Aorta (tissue), 4 donors: ENCODE measurements around the gene PDZD8. TPM values are rescaled to one million over a fixed set of nuclear protein-coding genes. Genes with fewer than 3 reads are reported as not detected.

Experiments used
- polyA plus RNA-seq, 2 donors: library from polyadenylated mRNA; stranded (reverse); fragments of 200-250 nt; gene quantifications; one replicate each; pipeline ENCODE4 v1.2.3, GENCODE V29; 2013
- total RNA-seq, 2 donors: library from RNA; stranded (reverse); fragmentation: NEBNext Ultra II Directional; extraction: Animal tissue kit (Norgen Biotek cat#: 25700); gene quantifications; one replicate each; pipeline ENCODE4 v1.2.1, GENCODE V29; 2021
- donor health status: healthy with polysubstance abuse.
- donor health status: Bipolar disorder and iron deficiency.
- donor health status: DM: no; HTN: no; CAD: no.
- donor health status: DM: yes; HTN: yes; CAD: no.

The PDZD8 gene
- total and polyA plus RNA-seq, 4 donors, result 4.5 to 36.0 (median 20.4) TPM

Other genes starting within 250 kb of the PDZD8 start
- gene VAX1, start 237.2 kb downstream of the PDZD8 start, total RNA-seq, result not detected
- not detected for gene VAX1, start 237.2 kb downstream of the PDZD8 start, polyA plus RNA-seq
- not detected for gene KCNK18, start 178.0 kb downstream of the PDZD8 start, total RNA-seq
- not detected for gene KCNK18, start 178.0 kb downstream of the PDZD8 start, polyA plus RNA-seq
- 1 to 10 TPM in 1 of 2 donors, under 1 TPM in 1; 0.52 to 2.8 TPM for gene SLC18A2, start 134.3 kb downstream of the PDZD8 start, total RNA-seq
- under 1 TPM; 0.08 to 0.13 TPM for gene SLC18A2, start 134.3 kb downstream of the PDZD8 start, polyA plus RNA-seq
- 1 to 10 TPM; 1.5 to 1.6 TPM for gene EMX2, start 167.3 kb upstream of the PDZD8 start, total RNA-seq
- not detected for gene EMX2, start 167.3 kb upstream of the PDZD8 start, polyA plus RNA-seq